ENCODE results near the gene TAPBP. TPM values are rescaled to one million over a fixed set of nuclear protein-coding genes. Genes with fewer than 3 reads are reported as not detected.

The TAPBP gene
- total and polyA plus RNA-seq, 2 of the 8 experiments (the other 6 are each of a cell fraction or from before 2014, with no cell fraction given) = 24.5 to 35.4 TPM

DNA sequence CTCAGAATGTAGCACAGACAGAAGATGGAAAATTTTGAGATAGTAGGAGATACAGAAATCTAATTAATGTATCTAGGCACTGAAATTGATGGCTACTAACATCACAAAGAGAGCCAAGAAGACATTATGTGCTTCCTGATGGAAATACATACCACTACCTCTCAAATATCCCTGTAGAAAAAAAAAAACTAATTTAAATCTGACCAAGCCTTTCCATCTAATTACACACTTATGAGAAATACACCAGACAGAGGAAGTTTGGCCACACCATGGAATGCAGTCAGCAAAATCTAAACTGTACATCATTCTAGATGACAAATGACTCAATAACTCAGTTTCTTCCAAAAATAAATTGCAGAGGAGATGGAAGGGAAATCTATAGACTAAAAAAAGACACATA is 61.1 kb downstream of the TAPBP start:
- Histone ChIP-seq H3K4me3 (ENCODE audit: extremely low read depth in 1 of 4, insufficient read depth in 2 of 4, low read depth in 3 of 4, low read length in 4 of 4) (no peak overlapping the region), H3K4me1 (replicated peaks in 1 of 4; ENCODE audit: control insufficient read depth in 3 of 4, insufficient read depth in 4 of 4, low read length in 3 of 4) (peaks cover 0 to 10% (median 7%) of the 10 kb centered on the region in 4 experiments; a peak in 4 of 7 replicates), H3K4me2 (ENCODE audit: insufficient read depth in 1 of 2, low read depth in 2 of 2, low read length in 2 of 2) (no peak overlapping the region), H3K27me3 (replicated peaks in 1 of 4; ENCODE audit: control insufficient read depth in 3 of 4, extremely low read depth in 1 of 4, insufficient read depth in 3 of 4, low read length in 3 of 4) (peaks cover 0 to 10% (median 5%) of the 10 kb centered on the region in 4 experiments; a peak in 3 of 7 replicates), H2BK12ac (ENCODE audit: low read depth, low read length) (no peak overlapping the region), H3K14ac (ENCODE audit: insufficient read length) (no peak overlapping the region), H3K79me1 (ENCODE audit: low read depth, low read length) (no peaks in the 10 kb centered on the region), H3K79me2 (ENCODE audit: control insufficient read depth in 1 of 2, insufficient read depth in 2 of 2, low read length in 2 of 2) (no peaks in the 10 kb centered on the region), H3K23ac (ENCODE audit: insufficient read length) (no peak overlapping the region), H2BK20ac (ENCODE audit: low read length) (no peak overlapping the region), H4K5ac (ENCODE audit: insufficient read length, low read depth, low read length) (no peak overlapping the region), H4K20me1 (replicated peaks in 1 of 2; ENCODE audit: control insufficient read depth in 1 of 2, insufficient read depth in 2 of 2, low read length in 2 of 2) (no peaks in the 10 kb centered on the region), H3K23me2 (ENCODE audit: low read depth, low read length) (peaks cover 9% of the 10 kb centered on the region; the same call in 1 of the 2 replicates), H2BK15ac (ENCODE audit: low read length) (no peak overlapping the region), H2BK120ac (replicated peaks; ENCODE audit: low read depth, low read length) (no peak overlapping the region), H4K91ac (replicated peaks; ENCODE audit: insufficient read length, low read length) (no peak overlapping the region), H2AK5ac (ENCODE audit: low read depth, low read length) (no peak overlapping the region), H2BK5ac (ENCODE audit: low read depth, low read length) (no peak overlapping the region), H3K36me3 (ENCODE audit: control insufficient read depth in 2 of 4, insufficient read depth in 4 of 4, low read length in 3 of 4) (peaks cover 0 to 2% (median 0%) of the 10 kb centered on the region in 4 experiments; a peak in 1 of 8 replicates), H3K18ac (ENCODE audit: extremely low read depth, low read length) (no peak overlapping the region), H3K56ac (replicated peaks; ENCODE audit: insufficient read length, low read depth, low read length) (no peak overlapping the region), H2AFZ (ENCODE audit: low read length) (no peak overlapping the region), H4K8ac (ENCODE audit: extremely low read depth, insufficient read depth, low read length) (no peak overlapping the region), H3K9ac (replicated peaks in 1 of 4; ENCODE audit: extremely low read depth in 1 of 4, low read depth in 3 of 4, low read length in 3 of 4) (no peak overlapping the region), H3K9me3 (ENCODE audit: insufficient read depth in 2 of 2, low read depth in 1 of 2, low read length in 1 of 2) (no peaks in the 10 kb centered on the region), H3K4ac (replicated peaks; ENCODE audit: insufficient read length, low read depth, low read length) (no peak overlapping the region), H3K27ac (ENCODE audit: low read depth, low read length) (no peak overlapping the region)
- no peak for DNase-seq (ENCODE audit: low read depth in 1 of 2, low spot score in 2 of 2)
- no peak for FAIRE-seq
- CTCF ChIA-PET (ENCODE audit: partially characterized antibody) = interaction anchor here (7.9 kb wide), 1 partner anchor 17 kb away, joined by 107 read pairs; no protein-coding TSS in a partner anchor
- POLR2A ChIA-PET (ENCODE audit: partially characterized antibody) = interaction anchor here (0.7 to 3.9 kb wide), 3 partner anchors 18 to 209 kb away, joined by 3 to 25 read pairs (median 3); partner anchors contain the start of genes RPS18 and VPS52
- no peak for TF ChIP-seq EP300 (IDR thresholded peaks at IDR 0.05; ENCODE audit: borderline replicate concordance in 1 of 2, low read depth in 2 of 2, low read length in 2 of 2)
- no peak for TF ChIP-seq SRF (IDR thresholded peaks at IDR 0.05; ENCODE audit: low read depth, low read length)
- TF ChIP-seq CBX8 (IDR thresholded peaks at IDR 0.05; ENCODE audit: borderline replicate concordance, low read depth, low read length) = no peak
- no peak for TF ChIP-seq CEBPB (IDR thresholded peaks at IDR 0.05; ENCODE audit: low read depth, low read length)
- TF ChIP-seq, protein P1, sequence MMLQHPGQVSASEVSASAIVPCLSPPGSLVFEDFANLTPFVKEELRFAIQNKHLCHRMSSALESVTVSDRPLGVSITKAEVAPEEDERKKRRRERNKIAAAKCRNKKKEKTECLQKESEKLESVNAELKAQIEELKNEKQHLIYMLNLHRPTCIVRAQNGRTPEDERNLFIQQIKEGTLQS (IDR thresholded peaks at IDR 0.05; ENCODE audit: insufficient read depth, low read depth, low read length) = no peak

Data from H1 (cell line).